ENCODE data around the gene TXNRD2. TPM values are rescaled to one million over a fixed set of nuclear protein-coding genes. Genes with fewer than 3 reads are reported as not detected.
A peak's percentile ranks its signal among the peaks of the same experiment; 100 is the strongest.

The TXNRD2 gene
- total and polyA plus RNA-seq, 5 donors, result 18.7 to 32.9 (median 26.6) TPM

GRCh38 chr22:19896665-19897355, 44.8 kb downstream of the TXNRD2 start:
- intact Hi-C loops (cut with DNase I), result loop anchor here in 1 of 4 donors (5.0 kb wide), 1 partner anchor 40 kb away; no protein-coding TSS in a partner anchor
- Histone ChIP-seq H3K27ac (ENCODE audit: low read length) (no peak overlapping the region), H3K27me3 (ENCODE audit: control insufficient read depth, insufficient read depth) (no peaks in the 10 kb centered on the region), H3K4me1 (ENCODE audit: control insufficient read depth, insufficient read depth, low read length) (no peaks in the 10 kb centered on the region), H3K4me3 (ENCODE audit: low read length) (no peak overlapping the region), H3K9me3 (ENCODE audit: control insufficient read depth, low read length) (no peaks in the 10 kb centered on the region)
- peak in 1 of 3 donors; percentile 36 for DNase-seq
- WGBS, result 82% methylated on average over 15 of the region's 15 CpGs
- ATAC-seq, result no peak

- ATAC-seq, result no peak
Observed at GRCh38 chr22:19895160-19895849, 46.3 kb downstream of the TXNRD2 start.

GRCh38 chr22:19893363-19893762, 48.3 kb downstream of the TXNRD2 start:
- H3K27me3 ChIP-seq (ENCODE audit: control insufficient read depth, insufficient read depth), result no peaks in the 10 kb centered on the region
- no peak for ATAC-seq
- H3K4me3 ChIP-seq (ENCODE audit: low read length), result no peak overlapping the region
- H3K27ac ChIP-seq (ENCODE audit: low read length), result no peak overlapping the region
- 94% methylated on average over 15 of the region's 15 CpGs for WGBS
- peak in 1 of 3 donors; percentile 15 for DNase-seq
- no peaks in the 10 kb centered on the region for H3K9me3 ChIP-seq (ENCODE audit: control insufficient read depth, low read length)
- intact Hi-C loops (cut with DNase I), result no loop called here
- no peaks in the 10 kb centered on the region for H3K4me1 ChIP-seq (ENCODE audit: control insufficient read depth, insufficient read depth, low read length)

More at GRCh38 chr22:19895160-19895849, 46.3 kb downstream of the TXNRD2 start:
- 94% methylated on average over 23 of the region's 23 CpGs for WGBS
- intact Hi-C loops (cut with DNase I), result loop anchor here in 1 of 4 donors (5.0 kb wide), 1 partner anchor 42 kb away; no protein-coding TSS in a partner anchor
- no peaks in the 10 kb centered on the region for H3K27me3 ChIP-seq (ENCODE audit: control insufficient read depth, insufficient read depth)
- peak in 2 of 3 donors; percentile 28 to 37 for DNase-seq
- no peaks in the 10 kb centered on the region for H3K9me3 ChIP-seq (ENCODE audit: control insufficient read depth, low read length)
- H3K27ac ChIP-seq (ENCODE audit: low read length), result no peak overlapping the region
- H3K4me1 ChIP-seq (ENCODE audit: control insufficient read depth, insufficient read depth, low read length), result no peaks in the 10 kb centered on the region
- no peak overlapping the region for H3K4me3 ChIP-seq (ENCODE audit: low read length)

- DNase-seq (peak in 1 of 3 donors; percentile 29), ATAC-seq (no peak)
- no peaks in the 10 kb centered on the region for H3K27me3 ChIP-seq (ENCODE audit: control insufficient read depth, insufficient read depth)
- H3K27ac ChIP-seq (ENCODE audit: low read length), result no peak overlapping the region
- no peaks in the 10 kb centered on the region for H3K9me3 ChIP-seq (ENCODE audit: control insufficient read depth, low read length)
- 89% methylated on average over 13 of the region's 13 CpGs for WGBS
- no peak overlapping the region for H3K4me3 ChIP-seq (ENCODE audit: low read length)
- intact Hi-C loops (cut with DNase I), result no loop called here
- no peaks in the 10 kb centered on the region for H3K4me1 ChIP-seq (ENCODE audit: control insufficient read depth, insufficient read depth, low read length)
Observed at GRCh38 chr22:19892925-19893324, 48.7 kb downstream of the TXNRD2 start.

GRCh38 chr22:19892257-19892879, 49.2 kb downstream of the TXNRD2 start:
- Histone ChIP-seq H3K27me3 (ENCODE audit: control insufficient read depth, insufficient read depth) (no peaks in the 10 kb centered on the region), H3K27ac (ENCODE audit: low read length) (no peak overlapping the region)
- intact Hi-C loops (cut with DNase I), result no loop called here

GRCh38 chr22:19891317-19892256, 50.0 kb downstream of the TXNRD2 start:
- intact Hi-C loops (cut with DNase I), result no loop called here
- Histone ChIP-seq H3K9me3 (ENCODE audit: control insufficient read depth, low read length) (no peaks in the 10 kb centered on the region), H3K4me3 (ENCODE audit: low read length) (no peak overlapping the region), H3K27me3 (ENCODE audit: control insufficient read depth, insufficient read depth) (no peaks in the 10 kb centered on the region), H3K4me1 (ENCODE audit: control insufficient read depth, insufficient read depth, low read length) (no peaks in the 10 kb centered on the region), H3K27ac (ENCODE audit: low read length) (no peak overlapping the region)
- peak in 1 of 2 donors; percentile 37 for ATAC-seq
- peak; percentile 12 to 61 (median 42) for DNase-seq
- WGBS, result 40% methylated on average over 32 of the region's 32 CpGs

More at GRCh38 chr22:19892257-19892879, 49.2 kb downstream of the TXNRD2 start:
- Histone ChIP-seq H3K4me1 (ENCODE audit: control insufficient read depth, insufficient read depth, low read length) (no peaks in the 10 kb centered on the region), H3K9me3 (ENCODE audit: control insufficient read depth, low read length) (no peaks in the 10 kb centered on the region), H3K4me3 (ENCODE audit: low read length) (no peak overlapping the region)
- ATAC-seq (peak in 1 of 2 donors; percentile 31), DNase-seq (peak in 2 of 3 donors; percentile 48 to 52)
- 59% methylated on average over 24 of the region's 24 CpGs for WGBS

GRCh38 chr22:19890502-19891316, 50.9 kb downstream of the TXNRD2 start:
- intact Hi-C loops (cut with DNase I), result no loop called here
- no peak overlapping the region for H3K4me3 ChIP-seq (ENCODE audit: low read length)
- no peaks in the 10 kb centered on the region for H3K27me3 ChIP-seq (ENCODE audit: control insufficient read depth, insufficient read depth)
- ATAC-seq (no peak), DNase-seq (peak; percentile 10 to 50 (median 48))
- H3K27ac ChIP-seq (ENCODE audit: low read length), result no peak overlapping the region
- H3K9me3 ChIP-seq (ENCODE audit: control insufficient read depth, low read length), result no peaks in the 10 kb centered on the region
- WGBS, result 80% methylated on average over 20 of the region's 20 CpGs
- H3K4me1 ChIP-seq (ENCODE audit: control insufficient read depth, insufficient read depth, low read length), result no peaks in the 10 kb centered on the region

GRCh38 chr22:19889951-19890350, 51.7 kb downstream of the TXNRD2 start:
- intact Hi-C loops (cut with DNase I), result no loop called here
- H3K9me3 ChIP-seq (ENCODE audit: control insufficient read depth, low read length), result no peaks in the 10 kb centered on the region

GRCh38 chr22:19888131-19888746, 53.4 kb downstream of the TXNRD2 start:
- Histone ChIP-seq H3K9me3 (ENCODE audit: control insufficient read depth, low read length) (no peaks in the 10 kb centered on the region), H3K27ac (ENCODE audit: low read length) (no peak overlapping the region), H3K27me3 (ENCODE audit: control insufficient read depth, insufficient read depth) (no peaks in the 10 kb centered on the region), H3K4me1 (ENCODE audit: control insufficient read depth, insufficient read depth, low read length) (no peaks in the 10 kb centered on the region), H3K4me3 (ENCODE audit: low read length) (no peak overlapping the region)
- ATAC-seq (no peak), DNase-seq (peak; percentile 4 to 55 (median 47))
- WGBS, result 92% methylated on average over 17 of the region's 17 CpGs
- intact Hi-C loops (cut with DNase I), result no loop called here

More at GRCh38 chr22:19889951-19890350, 51.7 kb downstream of the TXNRD2 start:
- Histone ChIP-seq H3K27ac (ENCODE audit: low read length) (no peak overlapping the region), H3K4me3 (ENCODE audit: low read length) (no peak overlapping the region), H3K4me1 (ENCODE audit: control insufficient read depth, insufficient read depth, low read length) (no peaks in the 10 kb centered on the region), H3K27me3 (ENCODE audit: control insufficient read depth, insufficient read depth) (no peaks in the 10 kb centered on the region)
- 87% methylated on average over 9 of the region's 9 CpGs for WGBS
- ATAC-seq, result no peak
- DNase-seq, result peak; percentile 7 to 40 (median 40)

Measured in right cardiac atrium (tissue), 5 donors.